ENCODE results near the gene RTL9.

RTL9 gene

GRCh38 chrX:110346681-110347080, 12.0 kb upstream of the RTL9 start:
- no peak for DNase-seq (ENCODE audit: insufficient read length, low spot score)
- TF ChIP-seq CTCF (IDR thresholded peaks at IDR 0.05; ENCODE audit: insufficient read depth, missing control alignments): no peak
- FAIRE-seq: no peak

- no peak for TF ChIP-seq CTCF (IDR thresholded peaks at IDR 0.05; ENCODE audit: insufficient read depth, missing control alignments)
- DNase-seq (ENCODE audit: insufficient read length, low spot score) (no peak), FAIRE-seq (no peak)
Measured at GRCh38 chrX:110359273-110359672, 625 bp downstream of the RTL9 start.

GRCh38 chrX:110363244-110363643, 4.6 kb downstream of the RTL9 start:
- FAIRE-seq (no peak), DNase-seq (ENCODE audit: insufficient read length, low spot score) (no peak)
- TF ChIP-seq CTCF (IDR thresholded peaks at IDR 0.05; ENCODE audit: insufficient read depth, missing control alignments): no peak

GRCh38 chrX:110373310-110373709, 14.7 kb downstream of the RTL9 start:
- TF ChIP-seq CTCF (IDR thresholded peaks at IDR 0.05; ENCODE audit: insufficient read depth, missing control alignments): no peak
- no peak for FAIRE-seq

GRCh38 chrX:110374559-110374958, 15.9 kb downstream of the RTL9 start:
- TF ChIP-seq CTCF (IDR thresholded peaks at IDR 0.05; ENCODE audit: insufficient read depth, missing control alignments): no peak
- FAIRE-seq (no peak), DNase-seq (ENCODE audit: insufficient read length, low spot score) (no peak)

More at GRCh38 chrX:110373310-110373709, 14.7 kb downstream of the RTL9 start:
- DNase-seq (ENCODE audit: insufficient read length, low spot score): no peak

- TF ChIP-seq CTCF (IDR thresholded peaks at IDR 0.05; ENCODE audit: insufficient read depth, missing control alignments): no peak
- DNase-seq (ENCODE audit: insufficient read length, low spot score): no peak
- FAIRE-seq: no peak
Measured at GRCh38 chrX:110381216-110381615, 22.6 kb downstream of the RTL9 start.

- DNase-seq (ENCODE audit: insufficient read length, low spot score): no peak
- no peak for FAIRE-seq
- no peak for TF ChIP-seq CTCF (IDR thresholded peaks at IDR 0.05; ENCODE audit: insufficient read depth, missing control alignments)
Measured at GRCh38 chrX:110383414-110383813, 24.8 kb downstream of the RTL9 start.
